ES-I3 (cell line): ENCODE results near the gene SALL2.

ENCODE experiments used
- H3K36me3 ChIP-seq: 2 replicates; pipeline ENCODE4 v1.6.1; 2013; ENCODE audit warnings: mild to moderate bottlenecking, low read length, control low read depth, moderate library complexity; ENCODE audit not compliant: insufficient read depth
- H3K4me1 ChIP-seq: 2 replicates; pipeline ENCODE4 v1.6.1; 2013; ENCODE audit warnings: mild to moderate bottlenecking, control low read depth, low read length; ENCODE audit not compliant: insufficient read depth
- H3K9ac ChIP-seq: 2 replicates; pipeline ENCODE4 v1.6.1; 2013; ENCODE audit warnings: low read depth, mild to moderate bottlenecking, low read length, moderate library complexity
- H3K9me3 ChIP-seq: 2 replicates; pipeline ENCODE4 v1.6.1; 2013; ENCODE audit warnings: mild to moderate bottlenecking, low read length, moderate library complexity; ENCODE audit not compliant: control insufficient read depth, insufficient read depth

The SALL2 gene

DNA sequence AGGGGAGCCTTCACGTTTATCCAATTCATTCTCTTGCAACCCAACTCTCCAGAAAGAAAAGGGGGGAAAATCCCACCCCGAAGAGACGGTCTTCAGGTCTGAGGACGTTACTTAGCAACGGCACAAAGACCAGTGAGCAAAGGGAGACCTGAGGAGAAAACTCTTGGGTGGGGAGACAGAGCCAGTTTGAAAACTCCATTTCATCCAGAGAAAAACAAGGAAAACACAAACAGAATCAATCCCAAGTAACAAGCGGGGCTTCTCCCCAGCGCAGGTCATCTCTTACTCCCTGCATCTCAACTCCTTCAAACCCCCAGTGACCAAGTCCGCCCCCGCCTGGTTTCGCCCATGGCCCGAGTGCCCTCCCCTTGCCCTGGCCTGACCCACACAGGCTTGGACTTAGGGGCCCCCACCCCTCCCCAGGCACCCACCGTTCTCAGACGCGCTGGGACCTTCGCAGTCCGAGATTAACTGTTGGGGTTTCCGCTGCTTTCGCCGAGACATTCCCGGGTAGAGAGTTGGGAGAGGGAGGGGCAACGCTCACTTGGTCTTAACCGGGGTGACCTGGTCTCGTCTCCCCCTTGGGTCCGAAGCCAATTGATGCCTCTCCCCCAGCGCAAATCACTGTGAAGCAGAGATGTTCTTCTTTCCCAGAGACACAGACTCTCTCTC is 10.4 kb upstream of the SALL2 start:
- H3K4me1 ChIP-seq = peaks cover 33% of the 10 kb centered on the region
- H3K9ac ChIP-seq = peak overlapping the region; percentile 77
- H3K36me3 ChIP-seq = 0 out of 2 replicates have a peak, but pooled peaks cover 3% of the 10 kb centered on the region
- no peaks in the 10 kb centered on the region for H3K9me3 ChIP-seq

DNA sequence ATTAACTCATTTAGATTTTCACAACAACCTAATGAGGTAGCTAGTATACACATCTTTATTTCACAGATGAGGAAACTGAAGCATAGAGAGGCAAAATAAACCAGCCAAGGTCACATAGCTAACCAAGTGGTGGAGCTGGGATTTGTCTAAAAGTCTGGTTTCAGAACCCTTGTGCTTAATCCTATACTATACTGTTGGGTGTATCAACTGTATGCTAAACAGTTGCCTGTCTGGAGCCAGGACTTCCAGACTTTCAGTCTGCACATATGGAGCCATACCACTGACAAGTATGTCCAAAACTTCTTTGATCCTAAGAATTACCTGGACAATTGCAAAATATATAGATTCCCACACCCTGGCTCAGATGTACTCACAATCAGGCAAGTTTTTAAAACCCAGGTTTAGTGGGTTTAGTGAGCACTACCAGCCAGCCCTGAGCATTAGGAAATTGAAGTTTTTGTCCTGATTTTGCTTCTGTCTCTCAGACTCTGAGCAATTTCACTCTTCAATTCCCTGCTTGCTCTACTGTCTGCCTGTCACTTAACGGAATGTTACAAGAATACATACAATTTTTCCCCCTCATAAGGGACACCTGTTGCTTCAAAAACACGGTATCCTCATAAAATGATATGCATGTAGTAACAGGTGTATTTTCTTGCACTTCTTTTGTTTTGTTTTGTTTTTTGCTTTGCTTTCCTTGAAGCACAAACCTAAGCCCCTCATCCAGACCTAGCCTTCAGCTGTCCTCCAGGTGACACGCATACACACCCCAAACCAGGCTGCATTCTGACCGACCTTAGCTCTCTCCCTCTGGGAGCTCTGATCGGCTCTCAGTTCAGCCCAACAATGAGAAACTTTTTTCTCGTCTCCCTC is 9.6 kb upstream of the SALL2 start:
- H3K4me1 ChIP-seq = peaks cover 33% of the 10 kb centered on the region
- H3K36me3 ChIP-seq = 0 out of 2 replicates have a peak, but pooled peaks cover 3% of the 10 kb centered on the region
- no peaks in the 10 kb centered on the region for H3K9me3 ChIP-seq
- peak overlapping the region; percentile 77 for H3K9ac ChIP-seq

DNA sequence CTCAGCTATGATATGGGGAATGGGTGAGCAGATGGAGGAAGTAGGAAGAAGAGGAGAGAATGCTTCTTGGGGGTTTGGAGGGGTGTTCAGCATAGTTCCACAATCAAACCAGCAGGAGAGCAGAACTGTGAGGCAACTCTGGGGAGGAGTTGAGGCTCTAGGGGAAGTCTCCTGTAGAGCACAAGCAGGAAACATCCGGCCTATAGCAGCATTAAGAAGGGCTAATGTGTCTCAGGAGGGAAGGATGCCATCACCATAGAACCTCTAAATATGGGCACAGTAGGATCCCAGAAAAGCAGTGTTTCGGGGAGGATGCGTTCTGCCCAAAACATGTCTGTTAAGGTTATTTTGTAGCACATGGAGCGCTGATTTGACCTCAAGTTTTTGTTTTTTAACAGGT is 8.4 kb upstream of the SALL2 start:
- H3K4me1 ChIP-seq = peaks cover 35% of the 10 kb centered on the region
- H3K36me3 ChIP-seq = 0 out of 2 replicates have a peak, but pooled peaks cover 3% of the 10 kb centered on the region
- no peaks in the 10 kb centered on the region for H3K9me3 ChIP-seq
- peak overlapping the region; percentile 77 for H3K9ac ChIP-seq

DNA sequence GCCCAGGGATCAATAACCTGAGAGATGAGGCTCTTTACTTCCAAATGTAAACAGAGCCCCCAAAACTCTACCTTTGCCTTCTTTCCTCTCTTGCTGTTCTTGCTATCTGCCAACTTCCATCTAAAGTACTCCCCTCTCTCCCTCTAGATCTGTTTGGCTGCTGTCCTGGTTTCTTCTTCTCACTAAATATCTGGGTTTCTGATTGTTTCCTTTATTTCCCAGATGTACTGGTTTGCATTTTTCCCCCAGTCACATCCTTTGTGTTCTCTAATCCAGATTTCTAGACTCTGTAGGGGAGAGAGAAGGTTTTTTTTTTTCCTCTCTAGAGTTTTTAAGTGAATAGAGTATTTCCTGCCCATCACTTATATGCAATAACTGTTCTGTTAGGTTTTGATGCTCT is 7.1 kb upstream of the SALL2 start:
- H3K9ac ChIP-seq = no peak overlapping the region

DNA sequence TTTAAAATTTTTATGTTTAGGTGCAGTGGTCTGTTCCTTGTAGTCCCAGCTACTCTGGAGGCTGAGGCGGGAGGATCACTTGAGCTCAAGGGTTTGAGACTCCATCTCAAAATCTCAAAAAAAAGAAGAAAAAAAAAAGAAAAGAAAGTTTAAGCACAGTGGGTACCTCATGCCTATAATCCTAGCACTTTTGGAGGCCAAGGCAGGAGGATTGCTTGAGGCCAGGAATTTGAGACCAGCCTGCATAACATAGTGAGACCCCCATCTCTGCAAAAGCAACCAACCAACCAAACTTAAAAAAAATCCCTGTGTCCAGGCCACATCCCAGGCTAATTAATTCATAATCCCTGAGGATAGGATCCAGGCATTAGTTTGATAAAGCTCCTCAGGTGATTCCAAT is 3.4 kb upstream of the SALL2 start:
- Histone ChIP-seq H3K9ac (no peak overlapping the region), H3K36me3 (0 out of 2 replicates have a peak, but pooled peaks cover 5% of the 10 kb centered on the region), H3K9me3 (no peaks in the 10 kb centered on the region), H3K4me1 (peaks cover 32% of the 10 kb centered on the region)

More for the DNA sequence above, 7.1 kb upstream of the SALL2 start:
- Histone ChIP-seq H3K4me1 (peaks cover 33% of the 10 kb centered on the region), H3K9me3 (no peaks in the 10 kb centered on the region), H3K36me3 (0 out of 2 replicates have a peak, but pooled peaks cover 3% of the 10 kb centered on the region)

DNA sequence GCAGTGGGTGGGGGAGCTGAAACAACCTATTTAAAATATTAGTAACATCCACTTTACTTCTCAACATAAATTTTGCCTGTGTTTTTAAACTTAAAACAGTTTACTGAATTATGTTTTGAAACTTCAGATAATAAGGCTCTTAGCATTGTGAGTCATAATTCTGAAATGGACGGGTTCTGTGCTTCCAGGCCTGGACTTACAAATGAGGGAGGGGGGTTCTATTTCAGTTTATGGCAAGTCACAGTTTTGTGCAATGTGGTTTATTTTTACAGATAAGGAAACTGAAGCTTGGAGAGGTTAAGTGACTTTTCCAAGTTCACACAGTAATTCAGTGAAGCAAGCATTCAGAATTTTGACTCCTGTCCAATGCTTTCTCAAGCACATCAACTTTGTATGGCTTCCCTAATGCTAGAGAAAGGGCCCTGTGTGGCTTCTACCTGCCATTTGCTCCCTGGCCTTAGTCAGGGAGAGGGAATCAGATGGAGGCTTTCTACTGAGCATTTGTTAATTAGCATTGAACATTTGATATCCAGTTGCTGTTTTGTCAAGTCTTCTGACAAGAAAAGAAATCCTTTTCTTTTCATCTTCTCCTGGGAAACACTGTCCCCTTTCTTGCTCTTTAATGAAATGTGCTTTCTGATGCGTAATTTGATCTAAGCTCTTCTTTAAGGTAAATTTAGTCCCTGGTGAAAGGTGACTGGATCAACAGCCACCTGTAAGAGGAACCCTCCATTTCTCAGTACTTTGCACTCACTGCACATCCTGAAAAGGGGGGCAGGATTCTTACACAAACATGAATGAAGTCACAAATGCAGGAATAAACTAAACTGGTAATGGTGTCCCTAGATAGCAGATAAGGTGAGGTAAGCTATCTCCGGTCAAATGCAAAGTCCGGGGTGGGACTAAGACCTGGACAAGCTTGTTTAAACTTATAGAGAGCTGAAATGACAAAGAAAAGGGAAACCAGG is 2.5 kb upstream of the SALL2 start:
- Histone ChIP-seq H3K9me3 (no peaks in the 10 kb centered on the region), H3K36me3 (peaks cover 10% of the 10 kb centered on the region; the same call in 1 of the 2 replicates), H3K9ac (no peak overlapping the region), H3K4me1 (peaks cover 29% of the 10 kb centered on the region)

DNA sequence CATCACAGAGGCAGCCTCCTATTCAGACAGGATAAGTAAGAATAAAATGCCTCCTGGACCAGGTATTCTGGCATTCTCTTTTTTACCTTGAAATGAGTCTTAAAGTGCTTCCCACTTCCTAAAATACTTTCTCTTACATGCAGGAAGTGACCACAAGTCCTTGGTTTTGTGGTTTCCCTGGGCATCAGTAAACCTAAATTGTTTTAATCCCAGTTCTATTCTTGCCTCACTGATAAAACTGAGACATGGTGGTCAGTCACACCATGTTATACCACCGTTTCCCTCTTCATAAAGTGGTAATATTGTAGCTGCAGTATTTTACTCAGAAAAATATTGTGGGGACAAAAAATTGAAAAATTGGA is 1.2 kb upstream of the SALL2 start:
- H3K4me1 ChIP-seq = peaks cover 21% of the 10 kb centered on the region
- peak overlapping the region; percentile 59; the same call in 1 of the 2 replicates for H3K9ac ChIP-seq
- peaks cover 12% of the 10 kb centered on the region for H3K36me3 ChIP-seq
- H3K9me3 ChIP-seq = no peaks in the 10 kb centered on the region

DNA sequence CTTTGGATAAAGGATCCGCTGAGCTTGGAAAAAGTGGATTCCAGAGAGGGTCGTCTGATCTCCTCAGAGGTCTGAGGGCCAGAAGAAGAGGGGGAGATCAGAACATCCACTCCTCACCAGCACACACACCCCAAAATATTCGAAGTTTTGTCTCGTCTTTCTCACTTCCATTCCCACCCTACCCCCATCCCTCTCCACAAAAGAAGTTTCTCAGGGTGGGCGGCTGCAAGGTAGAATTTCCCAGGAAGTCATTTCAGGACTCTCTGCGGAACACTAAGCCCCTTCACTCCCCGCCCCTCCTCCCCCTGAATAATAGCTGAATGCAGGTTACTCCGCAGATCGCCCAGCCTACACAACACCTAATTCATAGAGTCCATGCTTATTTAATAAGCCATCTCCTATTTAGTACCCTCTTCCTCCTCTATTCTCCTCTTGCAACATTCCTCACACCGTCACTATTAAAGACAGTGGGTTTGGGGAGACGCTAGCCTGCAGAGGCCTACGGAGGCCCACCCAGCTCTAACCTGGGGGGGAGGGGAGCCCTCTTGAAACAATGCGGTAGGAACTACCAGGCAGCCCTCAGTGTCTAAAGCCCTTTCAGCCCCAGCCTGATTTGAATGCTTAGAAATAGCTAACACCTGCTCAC is 649 bp upstream of the SALL2 start:
- Histone ChIP-seq H3K9ac (peak overlapping the region; percentile 59), H3K9me3 (no peaks in the 10 kb centered on the region)

DNA sequence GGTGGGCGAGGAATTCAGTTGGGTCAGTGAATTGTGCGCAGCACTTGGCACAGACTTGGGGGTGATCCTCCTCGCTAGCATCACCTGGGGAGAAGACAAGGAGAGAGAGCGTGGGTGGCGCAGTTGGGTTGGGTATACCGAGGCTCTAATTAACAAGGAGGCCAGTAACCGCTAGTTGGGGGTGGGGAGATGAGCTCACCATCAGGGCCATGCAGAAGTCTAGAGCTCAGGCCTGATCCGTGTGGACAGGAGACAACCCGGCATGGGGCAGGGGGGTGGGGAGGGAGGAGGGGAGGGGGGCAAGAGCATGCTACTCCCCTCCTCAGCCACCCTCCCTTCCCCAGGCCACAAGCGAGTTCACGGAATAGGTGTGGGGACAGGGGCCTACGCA is 580 bp downstream of the SALL2 start:
- no peaks in the 10 kb centered on the region for H3K9me3 ChIP-seq
- H3K4me1 ChIP-seq = peaks cover 17% of the 10 kb centered on the region

More for the DNA sequence above, 649 bp upstream of the SALL2 start:
- Histone ChIP-seq H3K36me3 (peaks cover 16% of the 10 kb centered on the region), H3K4me1 (peaks cover 21% of the 10 kb centered on the region)

DNA sequence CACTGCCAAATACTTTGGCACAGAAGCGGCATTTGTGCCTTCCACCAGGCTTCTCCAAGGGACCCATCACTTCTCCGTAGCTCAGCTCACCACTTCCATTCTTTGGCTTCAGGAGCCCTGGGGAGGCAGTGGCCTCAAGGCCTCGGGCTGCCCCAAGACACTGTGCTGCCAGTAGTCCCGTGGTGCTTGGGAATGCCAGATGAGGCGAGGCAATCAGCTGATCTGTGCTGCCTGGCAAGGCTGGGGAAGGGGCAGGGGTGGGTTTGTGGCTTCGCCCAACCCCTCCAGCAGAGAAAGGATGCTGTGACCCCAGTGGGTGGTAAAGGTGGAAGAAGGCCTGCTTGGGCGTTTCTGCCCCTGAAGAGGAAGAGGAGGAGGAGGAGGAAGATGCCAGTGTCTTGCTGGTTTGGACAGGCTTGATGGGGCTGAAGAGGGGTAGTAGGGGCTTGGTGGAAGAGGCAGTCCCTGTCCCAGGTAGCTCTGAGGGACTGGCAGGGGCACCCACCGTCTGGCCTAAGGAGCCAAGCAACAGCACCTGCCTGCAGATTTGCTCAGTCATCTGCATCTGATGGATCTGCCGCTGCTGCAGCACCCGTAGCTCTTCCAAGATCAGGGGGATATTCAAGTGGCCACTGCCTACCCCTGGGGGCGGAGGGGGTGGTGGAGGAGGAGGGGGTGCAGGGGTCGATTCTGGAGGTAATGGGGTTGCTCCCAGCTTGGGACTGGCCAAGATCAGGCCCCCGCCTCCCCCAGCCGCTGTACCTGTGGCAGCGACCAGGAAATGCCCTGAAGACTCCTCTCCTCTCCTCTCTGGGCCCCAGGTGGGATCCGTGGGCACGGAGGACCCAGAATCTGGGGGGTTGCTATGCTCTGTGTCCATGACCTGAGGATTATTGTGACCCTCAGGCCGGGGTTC is 1.3 kb downstream of the SALL2 start:
- H3K9me3 ChIP-seq = no peaks in the 10 kb centered on the region
- H3K9ac ChIP-seq = peak overlapping the region; percentile 61; the same call in 1 of the 2 replicates
- H3K36me3 ChIP-seq = peaks cover 20% of the 10 kb centered on the region
- H3K4me1 ChIP-seq = peaks cover 15% of the 10 kb centered on the region

More for the DNA sequence above, 580 bp downstream of the SALL2 start:
- H3K9ac ChIP-seq = peak overlapping the region; percentile 61; the same call in 1 of the 2 replicates
- peaks cover 20% of the 10 kb centered on the region for H3K36me3 ChIP-seq

DNA sequence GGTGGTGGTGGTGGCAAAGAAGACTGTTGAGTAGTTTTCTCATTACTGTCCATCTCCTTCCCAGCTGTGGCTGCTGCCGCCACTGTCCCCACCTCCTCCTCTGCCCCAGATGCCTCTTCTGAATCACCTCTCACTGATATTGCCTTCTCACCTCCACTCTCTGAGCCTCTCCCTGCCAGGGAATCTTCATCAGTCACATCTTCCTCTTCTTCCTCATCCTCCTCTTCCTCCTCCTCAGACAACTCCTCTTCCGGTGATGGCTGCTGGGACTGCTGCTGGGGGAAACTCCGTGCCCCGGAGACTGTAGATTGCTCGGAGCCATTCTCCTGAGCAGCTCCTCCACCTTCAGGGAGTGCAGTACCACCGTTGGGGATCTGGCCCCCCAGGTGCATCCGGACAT is 2.9 kb downstream of the SALL2 start:
- Histone ChIP-seq H3K9me3 (no peaks in the 10 kb centered on the region), H3K9ac (no peak overlapping the region), H3K36me3 (peaks cover 20% of the 10 kb centered on the region), H3K4me1 (peaks cover 3% of the 10 kb centered on the region)

DNA sequence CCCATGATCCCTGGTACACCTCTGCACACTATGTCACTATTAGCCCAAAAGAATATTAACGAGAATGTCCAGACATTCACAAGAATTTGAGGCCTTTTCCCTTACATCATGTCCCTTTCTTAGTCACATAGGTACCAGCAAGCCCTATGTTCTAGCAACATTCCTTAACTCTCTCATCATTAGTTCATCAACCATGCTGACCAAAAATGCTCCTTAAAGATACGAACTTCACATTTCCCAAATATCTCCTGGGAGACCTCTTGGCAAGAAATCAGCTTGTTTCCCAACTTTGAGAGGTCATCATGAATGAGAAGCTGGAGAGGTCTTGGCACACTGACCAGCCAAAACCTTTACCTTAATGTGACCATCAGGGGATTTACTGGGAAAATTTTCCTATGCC is 4.6 kb downstream of the SALL2 start:
- Histone ChIP-seq H3K9ac (no peak overlapping the region), H3K9me3 (no peaks in the 10 kb centered on the region), H3K4me1 (peaks cover 2% of the 10 kb centered on the region), H3K36me3 (peaks cover 20% of the 10 kb centered on the region)

DNA sequence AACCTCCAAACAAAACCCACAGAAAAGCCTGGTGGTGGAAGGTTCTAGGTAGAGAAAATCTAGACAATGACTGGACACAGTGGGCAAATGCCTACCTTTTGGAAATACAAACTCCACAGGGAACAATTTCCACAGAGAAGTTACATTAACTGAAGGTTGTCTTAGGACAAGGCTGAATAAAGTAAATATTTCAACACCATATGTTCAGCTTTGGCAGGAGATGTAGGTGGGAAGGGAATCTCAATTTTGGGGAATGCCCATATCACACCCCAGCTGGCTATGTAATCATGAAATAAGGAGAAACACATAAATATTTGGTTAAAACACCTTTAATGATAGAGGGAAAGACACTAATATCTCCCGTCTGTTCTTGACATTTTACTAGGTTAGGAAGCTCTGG is 5.4 kb downstream of the SALL2 start:
- H3K9ac ChIP-seq = no peak overlapping the region
- peaks cover 2% of the 10 kb centered on the region for H3K4me1 ChIP-seq
- H3K9me3 ChIP-seq = no peaks in the 10 kb centered on the region
- peaks cover 20% of the 10 kb centered on the region for H3K36me3 ChIP-seq
